HG02973 (cell line): Measurements from ENCODE around the gene REG1A.

Experiments used
- ATAC-seq: cut with Tn5 transposase; IDR thresholded peaks from one replicate; pipeline ENCODE4 v1.9.1; 2021; ENCODE audit warnings: moderate library complexity; ENCODE audit not compliant: unreplicated experiment

REG1A gene

GRCh38 chr2:79120194-79120713 is at the start of gene REG1A:
Gene REG1A, plus strand, starts transcription at chr2:79120488. Its CDS starts 374 bp downstream, at chr2:79120862.
- ATAC-seq: no peak

- ATAC-seq: no peak
These were observed 49.2 kb upstream of the REG1A start for GRCh38 chr2:79071078-79071477.

GRCh38 chr2:79082987-79083386 is 37.3 kb upstream of the REG1A start:
- ATAC-seq: no peak

GRCh38 chr2:79083597-79084251 is 36.6 kb upstream of the REG1A start:
- no peak for ATAC-seq

- no peak for ATAC-seq
These were observed 35.7 kb upstream of the REG1A start for GRCh38 chr2:79084495-79085135.

GRCh38 chr2:79085382-79085781 is 34.9 kb upstream of the REG1A start:
- no peak for ATAC-seq

- no peak for ATAC-seq
These were observed 34.0 kb upstream of the REG1A start for GRCh38 chr2:79086255-79086654.

- no peak for ATAC-seq
These were observed 32.4 kb upstream of the REG1A start, which contains the start of gene REG1B for GRCh38 chr2:79087785-79088364. Gene REG1B, minus strand, starts transcription at chr2:79087993. Its CDS starts 381 bp downstream, at chr2:79087612.

- ATAC-seq: no peak
These were observed 29.6 kb upstream of the REG1A start for GRCh38 chr2:79090693-79091092.

- ATAC-seq: no peak
These were observed 22.4 kb upstream of the REG1A start for GRCh38 chr2:79097843-79098242.

GRCh38 chr2:79099140-79099686 is 21.1 kb upstream of the REG1A start:
- ATAC-seq: no peak

- no peak for ATAC-seq
These were observed 20.0 kb upstream of the REG1A start for GRCh38 chr2:79100285-79100684.

GRCh38 chr2:79101024-79101423 is 19.3 kb upstream of the REG1A start:
- ATAC-seq: no peak

GRCh38 chr2:79103214-79103613 is 17.1 kb upstream of the REG1A start:
- ATAC-seq: no peak

GRCh38 chr2:79105259-79105658 is 15.0 kb upstream of the REG1A start:
- ATAC-seq: no peak

- no peak for ATAC-seq
These were observed 8.0 kb upstream of the REG1A start for GRCh38 chr2:79112269-79112668.

- no peak for ATAC-seq
These were observed 5.3 kb upstream of the REG1A start for GRCh38 chr2:79114797-79115494.

GRCh38 chr2:79116997-79117928 is 3.0 kb upstream of the REG1A start:
- ATAC-seq: no peak

GRCh38 chr2:79122676-79123075 is 2.4 kb downstream of the REG1A start:
- no peak for ATAC-seq
